Keratinocyte (primary cell): ENCODE results near the gene SENP7. TPM values are rescaled to one million over a fixed set of nuclear protein-coding genes. Genes with fewer than 3 reads are reported as not detected.

Source experiments
- DNase-seq: peaks from one replicate; pipeline ENCODE4 v3.0.0-alpha.2; 2011; ENCODE audit warnings: low read depth, missing footprints, low spot score
- FAIRE-seq: peaks from 2 replicates; lab custom pipeline; 2011; peaks lifted over from hg19 to GRCh38; lab: Jason Lieb, UNC
- H2AFZ ChIP-seq: 2 replicates; pipeline ENCODE4 v1.6.0; 2012; ENCODE audit warnings: low read length, control low read depth, inconsistent platforms; ENCODE audit not compliant: control insufficient read depth
- H3K27ac ChIP-seq: 2 replicates; pipeline ENCODE4 v1.5.1; 2011; ENCODE audit warnings: low read length; ENCODE audit not compliant: control insufficient read depth, insufficient read depth
- H3K27me3 ChIP-seq: 3 replicates; pipeline ENCODE4 v1.6.0; 2011; ENCODE audit warnings: low read length; ENCODE audit not compliant: control insufficient read depth, insufficient read depth; ENCODE audit errors: extremely low read depth
- H3K36me3 ChIP-seq, 2 experiments: 2 replicates in 1 of 2; 3 replicates in 1 of 2; pipeline ENCODE4 v1.5.1; 2011; ENCODE audit warnings: low read length in 2 of 2, mild to moderate bottlenecking in 1 of 2; ENCODE audit not compliant: control insufficient read depth in 2 of 2, insufficient read depth in 2 of 2; ENCODE audit errors: extremely low read depth in 1 of 2
- H3K4me1 ChIP-seq: 3 replicates; pipeline ENCODE4 v1.5.1; 2011; ENCODE audit warnings: low read length; ENCODE audit not compliant: control insufficient read depth, insufficient read depth; ENCODE audit errors: extremely low read depth
- H3K4me2 ChIP-seq: 3 replicates; pipeline ENCODE4 v1.6.0; 2011; ENCODE audit warnings: low read depth, low read length; ENCODE audit not compliant: control insufficient read depth, insufficient read depth; ENCODE audit errors: extremely low read depth
- H3K4me3 ChIP-seq, 3 experiments: fragments of 200-600 bp in 1 of 3; sonication (generic) in 1 of 3; 2 replicates in 2 of 3; 3 replicates in 1 of 3; pipeline ENCODE4 v1.5.1; 2011 to 2016; ENCODE audit warnings: low read length in 3 of 3, mild to moderate bottlenecking in 3 of 3, control low read depth in 2 of 3, inconsistent platforms in 1 of 3, low read depth in 1 of 3, mixed read lengths in 1 of 3, mixed run types in 1 of 3, moderate library complexity in 1 of 3; ENCODE audit not compliant: control insufficient read depth in 2 of 3, insufficient read depth in 2 of 3; ENCODE audit errors: extremely low read depth in 1 of 3
- H3K79me2 ChIP-seq: 2 replicates; pipeline ENCODE4 v1.6.0; 2012; ENCODE audit warnings: low read length; ENCODE audit not compliant: control insufficient read depth, insufficient read depth
- H3K9ac ChIP-seq: 3 replicates; pipeline ENCODE4 v1.6.0; 2011; ENCODE audit warnings: low read length; ENCODE audit not compliant: control insufficient read depth, insufficient read depth; ENCODE audit errors: extremely low read depth
- H3K9me1 ChIP-seq: 3 replicates; pipeline ENCODE4 v1.6.0; 2011; ENCODE audit warnings: low read length; ENCODE audit not compliant: control insufficient read depth, insufficient read depth; ENCODE audit errors: extremely low read depth
- H3K9me3 ChIP-seq: 2 replicates; pipeline ENCODE4 v1.5.1; 2012; ENCODE audit warnings: low read depth, low read length; ENCODE audit not compliant: control insufficient read depth
- H4K20me1 ChIP-seq: 3 replicates; pipeline ENCODE4 v1.6.0; 2011; ENCODE audit warnings: low read length; ENCODE audit not compliant: control insufficient read depth, insufficient read depth; ENCODE audit errors: extremely low read depth
- CTCF ChIP-seq, 3 experiments: IDR thresholded peaks in 1 of 3; conservative IDR thresholded peaks in 1 of 3; optimal IDR thresholded peaks in 1 of 3; 2 replicates in 2 of 3; 3 replicates in 1 of 3; pipeline versions ENCODE3 to v1.5.1; 2011; ENCODE audit warnings: low read length in 3 of 3, mild to moderate bottlenecking in 3 of 3, moderate library complexity in 2 of 3, control low read depth in 1 of 3, inconsistent platforms in 1 of 3; ENCODE audit not compliant: insufficient read depth in 2 of 3; ENCODE audit errors: extremely low read depth in 1 of 3
- EZH2 ChIP-seq: IDR thresholded peaks from one replicate; pipeline ENCODE4 v1.6.1; 2012; ENCODE audit warnings: inconsistent platforms, mild to moderate bottlenecking, low read length, moderate library complexity
- dilution Hi-C: fragments of 300-500 bp; cut with MboI; formaldehyde crosslinking; loops from one replicate; pipeline ENCODE4 v1.7.0; 2020; ENCODE audit warnings: low sequenced_read_pairs; ENCODE audit not compliant: extremely low pct_ligation_motif_present
- polyA plus RNA-seq, 5 experiments: library from polyadenylated mRNA; depleted of rRNA in 3 of 5; stranded (reverse) in 3 of 5; stranded (forward) in 1 of 5; unstranded in 1 of 5; fragments of >200 nt; gene quantifications; 1 replicate in 1 of 5; 2 replicates in 3 of 5; 3 replicates in 1 of 5; pipeline versions ENCODE4 v1.2.1 to v1.2.3, GENCODE V29; 2011 to 2012; ENCODE audit warnings: missing spikeins in 2 of 5, low read depth in 1 of 5, low replicate concordance in 1 of 5

The SENP7 gene
- polyA plus RNA-seq, 1 donor (not counting 4 experiments of a cell fraction or from before 2014, with no cell fraction given): 7.4 TPM

GRCh38 chr3:101377796-101378195 is 135.2 kb downstream of the SENP7 start:
- no peaks in the 10 kb centered on the region for H3K9me1 ChIP-seq
- no peak overlapping the region for H3K4me3 ChIP-seq
- TF ChIP-seq CTCF (optimal IDR thresholded peaks at IDR 0.05 in 1 of 3, IDR thresholded peaks at IDR 0.05 in 1 of 3, conservative IDR thresholded peaks at IDR 0.05 in 1 of 3; ENCODE audit: extremely low read depth in 1 of 3, insufficient read depth in 2 of 3, low read length in 3 of 3): no peak
- no peak for TF ChIP-seq EZH2
- FAIRE-seq (no peak), DNase-seq (no peak)
- H3K36me3 ChIP-seq: no peaks in the 10 kb centered on the region
- H3K9ac ChIP-seq: no peak overlapping the region
- no peaks in the 10 kb centered on the region for H3K9me3 ChIP-seq
- H3K27me3 ChIP-seq: no peaks in the 10 kb centered on the region
- H2AFZ ChIP-seq: no peak overlapping the region
- no peaks in the 10 kb centered on the region for H3K79me2 ChIP-seq
- H4K20me1 ChIP-seq: no peaks in the 10 kb centered on the region
- dilution Hi-C loops: no loop called here
- no peak overlapping the region for H3K27ac ChIP-seq
- H3K4me1 ChIP-seq: no peaks in the 10 kb centered on the region
- H3K4me2 ChIP-seq: no peak overlapping the region

GRCh38 chr3:101377209-101377608 is 135.8 kb downstream of the SENP7 start:
- TF ChIP-seq CTCF (optimal IDR thresholded peaks at IDR 0.05 in 1 of 3, IDR thresholded peaks at IDR 0.05 in 1 of 3, conservative IDR thresholded peaks at IDR 0.05 in 1 of 3; ENCODE audit: extremely low read depth in 1 of 3, insufficient read depth in 2 of 3, low read length in 3 of 3): no peak
- no peak for TF ChIP-seq EZH2
- DNase-seq: no peak
- Histone ChIP-seq H3K36me3 (no peaks in the 10 kb centered on the region), H3K4me3 (no peak overlapping the region), H2AFZ (no peak overlapping the region), H3K9me1 (no peaks in the 10 kb centered on the region), H3K9me3 (no peaks in the 10 kb centered on the region), H3K4me2 (no peak overlapping the region), H3K4me1 (no peaks in the 10 kb centered on the region), H3K79me2 (no peaks in the 10 kb centered on the region), H3K9ac (no peak overlapping the region), H3K27ac (no peak overlapping the region), H4K20me1 (no peaks in the 10 kb centered on the region), H3K27me3 (no peaks in the 10 kb centered on the region)
- FAIRE-seq: no peak
- dilution Hi-C loops: no loop called here
